MV-4-11 (cell line): Measurements from ENCODE around the gene GFAP.
A peak's percentile ranks its signal among the peaks of the same experiment; 100 is the strongest.

Experiments used
- DNase-seq: peaks from one replicate; lab custom pipeline; 2025; lab: John Stamatoyannopoulos, UW

GFAP gene

DNA sequence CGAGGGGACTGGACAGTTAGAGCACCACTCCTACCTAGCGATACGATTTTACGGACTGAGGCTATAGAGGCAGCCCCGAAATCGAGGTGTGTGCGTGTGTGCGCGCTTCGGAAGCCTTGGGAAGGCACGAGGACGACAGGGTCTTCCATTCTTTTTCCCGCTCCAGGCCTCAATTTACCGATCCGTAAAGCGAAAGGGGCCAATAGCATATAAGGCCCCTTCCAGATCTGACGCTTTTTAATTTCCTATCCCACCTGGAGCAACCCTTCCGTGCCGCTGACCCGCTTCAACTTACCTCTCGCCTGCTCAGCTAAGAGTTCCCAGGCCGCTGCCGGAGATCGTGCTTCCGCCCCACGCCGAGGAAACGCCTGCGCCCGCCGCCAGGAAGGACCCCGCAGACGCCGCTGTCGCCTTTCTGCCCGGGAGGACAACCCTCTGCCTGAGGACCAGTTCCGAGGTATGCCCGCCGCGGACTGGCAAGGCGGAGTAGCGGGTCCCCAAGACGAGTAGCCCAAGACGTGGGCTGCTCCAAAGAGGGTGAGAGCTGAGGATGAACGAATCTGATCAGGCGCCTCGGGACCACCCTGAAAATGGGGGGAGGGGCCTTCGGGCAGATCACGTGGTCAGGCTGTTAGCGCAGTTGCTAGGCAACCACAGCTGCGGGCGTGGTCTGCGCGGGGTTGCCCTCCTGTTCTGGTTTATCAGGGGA, 16.1 kb downstream of the GFAP start, which contains the start of gene EFTUD2:
TSS of gene EFTUD2 (minus strand) at position 372 of the 709 bp plus-strand sequence. CDS start 4,924 bp downstream, outside the sequence.
- DNase-seq: peak; percentile 81

DNA sequence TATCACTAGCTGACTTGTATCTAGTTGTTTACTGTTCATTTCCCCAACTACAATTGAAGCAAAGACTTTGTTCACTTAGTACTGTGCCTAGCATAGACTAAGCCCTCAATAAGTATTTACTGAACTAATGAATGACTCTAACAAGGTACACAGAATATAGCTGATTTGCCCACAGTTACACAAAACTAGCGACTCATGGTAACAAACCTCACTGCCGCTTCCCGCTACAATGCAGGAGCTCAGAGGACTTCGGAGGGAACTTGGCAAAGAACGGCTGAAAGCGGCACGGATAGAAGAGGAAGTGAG, 16.6 kb downstream of the GFAP start:
- peak; percentile 76 for DNase-seq

DNA sequence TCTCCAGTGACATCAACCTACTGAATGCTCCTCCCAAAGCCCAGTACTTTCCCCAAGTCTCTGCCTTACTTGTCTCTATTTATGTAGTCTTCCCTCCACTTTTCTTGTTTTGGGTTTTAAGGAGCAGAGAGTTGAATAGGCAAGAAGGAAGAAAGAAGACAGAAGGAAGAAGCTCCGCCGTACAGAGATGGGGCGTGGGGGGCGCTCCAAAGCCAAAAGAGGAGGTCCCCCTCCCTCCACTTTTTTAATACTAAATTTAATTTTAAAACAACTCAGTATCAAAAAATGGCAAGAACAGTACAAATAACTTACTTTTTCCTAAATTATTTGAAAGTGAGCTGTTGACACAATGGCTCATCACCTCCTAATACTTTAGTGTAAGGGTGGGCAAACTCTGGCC, 20.7 kb downstream of the GFAP start:
- DNase-seq: no peak

GRCh38 chr17:44892250-44892649, 23.1 kb downstream of the GFAP start:
- DNase-seq: no peak

- DNase-seq: no peak
Observed at GRCh38 chr17:44889003-44889402, 26.3 kb downstream of the GFAP start.

DNA sequence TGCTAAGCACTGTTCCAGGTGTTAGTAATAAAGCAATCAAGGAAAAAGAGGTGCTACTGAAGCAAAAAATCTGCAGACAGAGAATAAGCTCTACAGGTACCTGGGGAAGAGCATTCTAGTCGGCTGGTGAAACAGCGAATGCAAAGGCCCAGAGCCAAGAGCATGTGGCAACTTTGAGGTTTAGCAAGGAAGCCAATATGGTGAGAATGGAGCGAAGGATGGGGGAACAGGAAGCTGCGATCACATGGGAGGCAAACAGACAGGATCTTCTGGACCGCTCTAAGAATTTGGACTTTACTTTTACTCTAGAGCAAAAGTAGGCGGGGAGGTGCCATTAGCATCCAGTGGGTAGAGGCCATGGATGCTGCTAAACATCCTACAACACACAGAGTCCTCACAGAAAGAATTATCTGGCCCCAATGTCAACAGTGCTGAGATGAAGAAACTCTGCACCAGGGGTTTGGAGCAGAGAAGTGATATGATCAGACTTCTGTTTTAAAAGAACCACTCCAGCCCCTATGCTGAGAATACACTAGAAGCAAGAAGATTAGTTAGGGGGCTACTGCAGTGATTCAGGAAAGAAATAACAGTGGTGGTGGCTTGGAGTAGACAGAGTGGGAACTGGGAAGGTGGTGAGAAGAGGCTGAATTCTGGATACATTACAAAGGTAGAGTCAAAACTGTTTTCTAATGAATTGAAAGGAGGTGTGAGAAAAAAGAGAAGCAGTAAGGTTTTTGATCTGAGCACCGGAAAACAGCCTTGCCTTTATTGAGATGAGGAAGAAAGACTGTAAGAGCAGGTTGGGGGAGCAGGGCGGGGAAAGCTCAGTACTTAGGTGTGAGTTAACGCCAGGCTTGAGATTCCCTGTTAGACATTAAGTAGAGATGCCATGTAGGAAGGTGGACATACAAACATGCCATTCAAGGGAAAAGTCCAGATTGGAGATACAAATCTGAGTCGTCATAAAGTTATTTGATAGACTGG, 27.0 kb downstream of the GFAP start:
- peak; percentile 73 for DNase-seq

GRCh38 chr17:44887016-44887415, 28.3 kb downstream of the GFAP start:
- DNase-seq: no peak

- DNase-seq: no peak
Observed at GRCh38 chr17:44884941-44885340, 30.4 kb downstream of the GFAP start.

DNA sequence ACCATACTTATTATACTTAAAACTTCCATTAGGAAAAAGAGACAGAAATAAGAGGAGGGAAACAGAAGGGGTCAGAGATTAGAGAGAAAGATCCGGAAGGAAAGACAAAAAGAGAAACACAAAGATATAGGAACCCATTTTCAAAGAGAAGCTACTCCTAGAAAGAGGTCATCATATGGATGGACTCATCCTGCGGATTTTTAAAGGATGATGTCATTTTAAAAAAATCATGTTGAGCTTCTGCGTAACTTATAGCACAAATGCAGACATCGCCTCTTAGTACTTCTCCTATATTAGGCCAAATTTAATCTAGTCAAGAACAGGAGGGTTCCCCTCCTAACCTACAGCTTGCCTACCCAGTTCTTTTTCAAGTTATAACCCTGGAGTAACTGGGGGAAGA, 34.2 kb downstream of the GFAP start:
- no peak for DNase-seq

GRCh38 chr17:44880062-44880461, 35.2 kb downstream of the GFAP start:
- DNase-seq: no peak

- DNase-seq: no peak
Observed at GRCh38 chr17:44879376-44879775, 35.9 kb downstream of the GFAP start.

DNA sequence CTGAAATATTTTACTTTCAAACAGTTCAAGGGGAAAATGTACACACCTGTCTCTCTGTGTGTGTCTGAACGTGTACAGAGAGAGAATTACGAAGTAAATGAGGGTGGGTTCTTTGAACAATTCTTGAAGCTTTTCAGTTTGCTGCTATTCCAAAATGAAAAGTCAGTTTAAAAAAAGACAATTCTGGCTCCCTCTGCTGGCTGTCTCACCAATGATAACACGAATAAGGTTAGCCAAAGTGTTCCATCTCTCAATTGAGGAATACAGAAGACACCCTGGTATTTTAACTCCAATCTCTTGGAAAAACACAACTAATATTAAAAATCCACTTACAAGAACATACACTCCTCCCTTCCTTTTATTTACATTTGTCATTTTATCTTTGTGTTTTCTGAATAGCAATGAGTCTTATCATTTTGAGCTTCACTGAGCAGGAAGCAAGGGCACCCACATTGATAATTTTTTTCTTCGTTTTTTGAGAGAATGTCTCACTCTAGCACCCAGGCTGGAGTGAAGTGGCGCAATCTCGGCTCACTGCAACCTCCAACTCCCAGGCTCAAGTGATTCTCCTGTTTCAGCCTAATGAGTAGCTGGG, 36.6 kb downstream of the GFAP start:
- peak; percentile 4 for DNase-seq

DNA sequence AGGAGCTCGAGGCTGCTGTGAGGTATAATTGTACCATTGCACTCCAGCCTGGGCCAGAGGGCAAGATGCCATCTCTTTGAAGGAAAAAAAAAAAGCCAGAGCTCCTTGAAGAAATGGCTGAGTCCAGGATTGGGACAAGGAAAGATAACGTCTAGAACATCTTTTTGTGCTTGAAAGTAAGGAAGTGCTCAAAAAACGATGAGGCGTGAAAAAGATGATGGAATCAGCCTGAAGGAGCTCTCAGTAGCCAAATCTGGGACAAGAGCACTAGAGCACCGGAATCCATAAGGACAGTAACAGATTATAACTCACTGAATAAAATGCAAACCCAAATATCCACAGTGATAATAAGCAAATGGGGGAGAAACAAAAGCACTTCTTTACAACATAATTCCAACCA, 38.2 kb downstream of the GFAP start:
- no peak for DNase-seq

GRCh38 chr17:44875761-44876160, 39.5 kb downstream of the GFAP start:
- no peak for DNase-seq

GRCh38 chr17:44872131-44872768, 43.0 kb downstream of the GFAP start:
- DNase-seq: no peak

GRCh38 chr17:44871556-44871955, 43.7 kb downstream of the GFAP start:
- DNase-seq: no peak

- DNase-seq: no peak
Observed at GRCh38 chr17:44867841-44868240, 47.5 kb downstream of the GFAP start.

GRCh38 chr17:44865931-44866330, 49.4 kb downstream of the GFAP start:
- no peak for DNase-seq

GRCh38 chr17:44865231-44865660, 50.1 kb downstream of the GFAP start:
- peak; percentile 49 for DNase-seq

DNA sequence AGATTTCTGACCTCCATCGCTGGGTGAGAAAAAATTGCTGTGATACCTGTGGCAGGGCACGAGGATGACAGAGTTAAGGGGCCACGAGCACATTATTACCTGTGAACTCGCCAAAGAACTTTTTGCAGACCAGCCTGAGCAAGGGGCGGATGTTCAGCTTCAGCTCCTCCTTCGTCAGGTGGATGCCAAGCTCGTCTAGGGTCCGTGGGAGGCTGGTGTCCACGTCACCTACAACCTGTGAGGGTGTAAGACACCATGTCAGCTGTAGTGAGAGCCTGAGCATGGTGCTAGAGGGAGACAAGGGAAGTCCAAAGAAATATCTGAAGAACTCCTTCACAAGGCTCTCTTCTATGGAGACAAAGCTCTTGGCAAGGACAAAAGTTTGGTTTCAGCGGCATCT, 50.5 kb downstream of the GFAP start:
- DNase-seq: no peak

- DNase-seq: no peak
Observed at GRCh38 chr17:44863061-44863918, 52.0 kb downstream of the GFAP start.
